GM23338 (cell line): ENCODE measurements around the gene C10orf71. TPM values are rescaled to one million over a fixed set of nuclear protein-coding genes. Genes with fewer than 3 reads are reported as not detected.

Experiments used
- ATAC-seq: fragments of 200-7000 bp; cut with Tn5 transposase; 3 replicates; pipeline ENCODE4 v1.9.1; 2020
- DNase-seq: peaks from one replicate; pipeline ENCODE4 v3.0.0-alpha.2; 2015; ENCODE audit warnings: low spot score
- H2AFZ ChIP-seq: fragments of 200-600 bp; sonication (generic); 2 replicates; pipeline ENCODE4 v1.8.0; 2016; ENCODE audit warnings: antibody characterized with exemption, mild to moderate bottlenecking, moderate library complexity
- H3F3A ChIP-seq: fragments of 200-600 bp; sonication (generic); replicated peaks from 2 replicates; pipeline ENCODE4 v1.8.0; 2017; ENCODE audit warnings: antibody characterized with exemption, mixed run types, low read depth
- H3K27ac ChIP-seq: fragments of 200-600 bp; sonication (generic); 2 replicates; pipeline ENCODE4 v1.6.1; 2016; ENCODE audit warnings: low read depth
- H3K27me3 ChIP-seq: fragments of 200-600 bp; sonication (generic); 2 replicates; pipeline ENCODE4 v1.8.0; 2016; ENCODE audit warnings: mild to moderate bottlenecking, mixed run types, moderate library complexity; ENCODE audit not compliant: insufficient read depth
- H3K36me3 ChIP-seq: fragments of 200-600 bp; sonication (generic); 2 replicates; pipeline ENCODE4 v1.8.0; 2016; ENCODE audit warnings: mild to moderate bottlenecking; ENCODE audit not compliant: insufficient read depth
- H3K4me1 ChIP-seq: fragments of 200-600 bp; sonication (generic); 2 replicates; pipeline ENCODE4 v1.8.0; 2016; ENCODE audit warnings: mild to moderate bottlenecking, moderate library complexity; ENCODE audit not compliant: insufficient read depth
- H3K4me2 ChIP-seq: fragments of 200-600 bp; sonication (generic); 2 replicates; pipeline ENCODE4 v1.7.1; 2017; ENCODE audit warnings: mixed run types
- H3K4me3 ChIP-seq: fragments of 200-600 bp; sonication (generic); 2 replicates; pipeline ENCODE4 v1.6.1; 2016; ENCODE audit warnings: mixed run types
- H3K79me2 ChIP-seq: fragments of 200-600 bp; sonication (generic); replicated peaks from 2 replicates; pipeline ENCODE4 v1.8.0; 2017; ENCODE audit warnings: mild to moderate bottlenecking; ENCODE audit not compliant: insufficient read depth
- H3K9me2 ChIP-seq: fragments of 200-600 bp; sonication (generic); 2 replicates; pipeline ENCODE4 v1.8.0; 2017; ENCODE audit not compliant: insufficient read depth
- H4K20me1 ChIP-seq: fragments of 200-600 bp; sonication (generic); replicated peaks from 2 replicates; pipeline ENCODE4 v1.8.0; 2017; ENCODE audit warnings: mild to moderate bottlenecking; ENCODE audit not compliant: insufficient read depth
- H3K27ac Mint-ChIP-seq: 2 replicates; pipeline ENCODE4 v1.8.0; 2020; ENCODE audit warnings: inconsistent platforms, mild to moderate bottlenecking, moderate library complexity, mixed read lengths
- H3K27me3 Mint-ChIP-seq: 3 replicates; pipeline ENCODE4 v1.8.0; 2022; ENCODE audit warnings: low read depth, mild to moderate bottlenecking, moderate library complexity, mixed read lengths, inconsistent platforms; ENCODE audit not compliant: insufficient read depth, poor library complexity
- H3K36me3 Mint-ChIP-seq: 3 replicates; pipeline ENCODE4 v1.8.0; 2021; ENCODE audit warnings: low read depth, mild to moderate bottlenecking, inconsistent platforms, moderate library complexity, mixed read lengths
- H3K4me1 Mint-ChIP-seq: 3 replicates; pipeline ENCODE4 v1.8.0; 2020; ENCODE audit warnings: mild to moderate bottlenecking, inconsistent platforms, mixed read lengths
- H3K4me3 Mint-ChIP-seq: 3 replicates; pipeline ENCODE4 v1.8.0; 2021; ENCODE audit warnings: moderate library complexity, mild to moderate bottlenecking, inconsistent platforms, mixed read lengths
- H3K9me3 Mint-ChIP-seq: 3 replicates; pipeline ENCODE4 v1.8.0; 2020; ENCODE audit warnings: moderate library complexity, mild to moderate bottlenecking, inconsistent platforms, mixed read lengths
- CREB1 ChIP-seq: fragments of 250-450 bp; sonication (Bioruptor Pico); IDR thresholded peaks from 2 replicates; pipeline ENCODE4 v1.5.0; 2020; ENCODE audit warnings: low read depth, mild to moderate bottlenecking, moderate library complexity
- CTCF ChIP-seq, 2 experiments: fragments of 200-600 bp in 1 of 2; sonication (generic) in 1 of 2; conservative IDR thresholded peaks; 2 replicates each; pipeline versions ENCODE4 v1.5.1 to v1.6.1; 2016 to 2017; ENCODE audit warnings: antibody characterized with exemption in 2 of 2, low read depth in 2 of 2, mild to moderate bottlenecking in 2 of 2, moderate library complexity in 1 of 2
- ETS1 ChIP-seq: IDR thresholded peaks from 2 replicates; pipeline ENCODE4 v1.6.1; 2016; ENCODE audit warnings: antibody characterized with exemption
- EZH2 ChIP-seq: fragments of 200-600 bp; sonication (generic); IDR thresholded peaks from one replicate; pipeline ENCODE4 v1.8.0; 2017; ENCODE audit warnings: antibody characterized with exemption, mild to moderate bottlenecking, low read depth; ENCODE audit not compliant: unreplicated experiment
- EZH2phosphoT487 ChIP-seq: fragments of 200-600 bp; sonication (generic); IDR thresholded peaks from one replicate; pipeline ENCODE4 v1.8.1; 2018; ENCODE audit warnings: antibody characterized with exemption; ENCODE audit not compliant: unreplicated experiment
- JUNB ChIP-seq: IDR thresholded peaks from one replicate; pipeline ENCODE4 v1.6.1; 2016; ENCODE audit warnings: antibody characterized with exemption; ENCODE audit not compliant: unreplicated experiment
- NANOG ChIP-seq: IDR thresholded peaks from 2 replicates; pipeline ENCODE4 v1.6.1; 2016; ENCODE audit warnings: antibody characterized with exemption, borderline replicate concordance
- POLR2AphosphoS5 ChIP-seq: IDR thresholded peaks from 2 replicates; pipeline ENCODE4 v1.6.1; 2016; ENCODE audit warnings: antibody characterized with exemption, low read depth
- REST ChIP-seq: IDR thresholded peaks from one replicate; pipeline ENCODE4 v1.6.1; 2018; ENCODE audit warnings: antibody characterized with exemption; ENCODE audit not compliant: unreplicated experiment
- STAT1 ChIP-seq: IDR thresholded peaks from one replicate; pipeline ENCODE4 v1.6.1; 2016; ENCODE audit warnings: antibody characterized with exemption; ENCODE audit not compliant: unreplicated experiment
- ZNF114 ChIP-seq: fragments of 250-450 bp; sonication (Bioruptor Pico); IDR thresholded peaks from 2 replicates; pipeline ENCODE4 v1.5.0; 2020; ENCODE audit warnings: mild to moderate bottlenecking, moderate library complexity
- ZNF331 ChIP-seq: fragments of 250-450 bp; sonication (Bioruptor Pico); IDR thresholded peaks from 2 replicates; pipeline ENCODE4 v1.5.0; 2020; ENCODE audit warnings: low read depth, mild to moderate bottlenecking, moderate library complexity
- ZNF462 ChIP-seq: fragments of 250-450 bp; sonication (Bioruptor Pico); IDR thresholded peaks from 2 replicates; pipeline ENCODE4 v1.5.0; 2020; ENCODE audit warnings: mild to moderate bottlenecking, moderate library complexity
- polyA plus RNA-seq: library from polyadenylated mRNA; unstranded; fragments of >200 nt; fragmentation: Nextera tagmentation; extraction: Ambion mirVana; gene quantifications from 2 replicates; pipeline ENCODE4 v1.2.1, GENCODE V29; 2016
- total RNA-seq: library from RNA; depleted of rRNA; stranded (reverse); fragments of >200 nt; shearing (Covaris generic); gene quantifications from 2 replicates; pipeline ENCODE4 v1.2.3, GENCODE V29; 2014

The C10orf71 gene
- total and polyA plus RNA-seq, 2 experiments from 2014 or later, result not detected

GRCh38 chr10:49350846-49351532, 52.0 kb downstream of the C10orf71 start:
- Mint-ChIP-seq H3K4me3 (no peak overlapping the region), H3K4me1 (no peaks in the 10 kb centered on the region), H3K9me3 (0 out of 3 replicates have a peak, but pooled peaks cover 4% of the 10 kb centered on the region), H3K27me3 (no peaks in the 10 kb centered on the region), H3K27ac (no peak overlapping the region), H3K36me3 (no peaks in the 10 kb centered on the region)
- no peak overlapping the region for H2AFZ ChIP-seq
- H3F3A ChIP-seq, result no peaks in the 10 kb centered on the region
- no peaks in the 10 kb centered on the region for H3K4me1 ChIP-seq
- H4K20me1 ChIP-seq, result no peaks in the 10 kb centered on the region
- no peaks in the 10 kb centered on the region for H3K27me3 ChIP-seq
- no peak for ATAC-seq
- 0 out of 2 replicates have a peak, but pooled peaks cover 2% of the 10 kb centered on the region for H3K9me2 ChIP-seq
- H3K4me2 ChIP-seq, result no peak overlapping the region
- H3K27ac ChIP-seq, result no peak overlapping the region
- no peaks in the 10 kb centered on the region for H3K79me2 ChIP-seq
- H3K36me3 ChIP-seq, result no peaks in the 10 kb centered on the region
- H3K4me3 ChIP-seq, result no peak overlapping the region
- DNase-seq, result no peak
- no peak for TF ChIP-seq POLR2AphosphoS5
- no peak for TF ChIP-seq JUNB
- TF ChIP-seq REST, result no peak
- no peak for TF ChIP-seq CTCF (conservative IDR thresholded peaks at IDR 0.05; ENCODE audit: low read depth in 2 of 2)
- no peak for TF ChIP-seq ZNF331 (CRISPR knock-in tag)
- TF ChIP-seq STAT1, result no peak
- no peak for TF ChIP-seq ZNF462 (CRISPR knock-in tag)
- TF ChIP-seq EZH2phosphoT487, result no peak
- TF ChIP-seq ETS1, result no peak
- TF ChIP-seq EZH2, result no peak
- no peak for TF ChIP-seq CREB1
- TF ChIP-seq NANOG, result no peak
- no peak for TF ChIP-seq ZNF114 (CRISPR knock-in tag)
